Hepatic stellate cell (primary cell): Measurements from ENCODE around the gene LENG8.

Source experiments
- DNase-seq: peaks from one replicate; pipeline ENCODE4 v3.0.0; 2011; ENCODE audit warnings: low spot score

The LENG8 gene

DNA sequence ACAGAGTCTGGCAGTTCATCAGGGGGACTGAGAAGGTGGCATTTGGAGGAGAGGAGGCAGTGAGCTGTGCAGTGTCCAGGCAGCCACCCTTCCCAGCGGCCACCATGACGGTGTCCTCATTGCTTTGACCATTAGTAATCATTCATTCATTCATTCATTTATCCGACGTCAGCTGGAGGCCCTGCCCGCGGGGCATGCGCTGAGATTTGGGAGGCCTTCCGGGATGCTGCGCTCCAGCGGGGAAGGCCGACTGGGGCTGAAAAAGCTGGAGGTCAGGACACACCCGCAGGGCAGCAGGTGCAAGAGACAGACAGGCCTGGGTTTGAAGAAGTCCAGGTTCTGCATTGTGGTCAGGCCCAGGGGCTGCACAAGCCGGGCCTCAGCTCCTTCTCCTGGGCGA is 24.8 kb upstream of the LENG8 start:
- no peak for DNase-seq

DNA sequence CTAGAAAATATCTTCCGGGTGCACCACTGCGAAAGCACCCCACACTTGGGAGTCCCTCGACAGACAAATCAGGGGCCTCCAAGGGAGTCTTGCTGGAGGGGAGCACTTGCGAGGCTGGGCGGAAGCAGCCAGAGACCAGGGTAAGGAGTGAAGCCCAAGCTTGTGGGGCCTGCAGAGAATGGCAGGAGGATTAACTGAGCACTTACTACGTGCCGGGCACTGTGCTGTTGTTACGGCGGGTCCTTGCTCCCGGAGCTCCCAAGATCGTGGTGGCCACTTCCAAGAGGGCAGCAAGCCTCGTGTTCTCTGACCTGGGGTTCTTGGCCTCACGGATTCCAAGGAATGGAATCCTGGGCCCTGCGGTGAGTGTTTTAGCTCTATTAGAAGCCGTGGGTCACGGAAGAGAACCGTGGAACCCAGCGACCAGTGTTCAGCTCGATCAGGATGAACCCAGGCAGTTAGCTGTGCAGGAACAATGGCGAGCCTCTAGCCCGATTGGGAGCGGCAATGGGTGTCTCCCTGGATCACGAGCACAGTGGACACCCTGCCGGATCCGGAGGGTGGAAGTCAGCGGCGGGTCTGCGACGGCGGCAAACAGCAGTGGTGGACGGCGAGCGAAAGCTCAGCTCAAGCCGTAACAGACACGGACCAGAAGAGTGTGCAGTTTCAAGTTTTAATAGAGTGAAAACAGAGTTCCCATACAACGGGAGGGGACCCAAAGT is 24.2 kb upstream of the LENG8 start:
- DNase-seq: no peak

DNA sequence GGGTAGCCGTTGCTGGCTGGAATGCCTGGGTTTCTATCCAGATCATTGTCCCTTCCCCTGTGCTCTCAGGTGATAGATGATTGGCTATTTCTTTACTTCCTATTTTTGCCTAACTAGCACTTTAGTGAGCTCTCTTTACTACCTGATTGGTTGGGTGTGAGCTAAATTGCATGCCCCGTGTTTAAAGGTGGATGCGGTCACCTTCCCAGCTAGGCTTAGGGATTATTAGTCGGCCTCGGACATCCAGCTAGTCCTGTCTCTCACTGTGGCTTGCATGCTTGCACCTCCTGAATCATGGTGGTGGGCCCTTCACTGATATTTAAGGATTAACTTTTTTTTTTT is 23.6 kb upstream of the LENG8 start:
- no peak for DNase-seq

DNA sequence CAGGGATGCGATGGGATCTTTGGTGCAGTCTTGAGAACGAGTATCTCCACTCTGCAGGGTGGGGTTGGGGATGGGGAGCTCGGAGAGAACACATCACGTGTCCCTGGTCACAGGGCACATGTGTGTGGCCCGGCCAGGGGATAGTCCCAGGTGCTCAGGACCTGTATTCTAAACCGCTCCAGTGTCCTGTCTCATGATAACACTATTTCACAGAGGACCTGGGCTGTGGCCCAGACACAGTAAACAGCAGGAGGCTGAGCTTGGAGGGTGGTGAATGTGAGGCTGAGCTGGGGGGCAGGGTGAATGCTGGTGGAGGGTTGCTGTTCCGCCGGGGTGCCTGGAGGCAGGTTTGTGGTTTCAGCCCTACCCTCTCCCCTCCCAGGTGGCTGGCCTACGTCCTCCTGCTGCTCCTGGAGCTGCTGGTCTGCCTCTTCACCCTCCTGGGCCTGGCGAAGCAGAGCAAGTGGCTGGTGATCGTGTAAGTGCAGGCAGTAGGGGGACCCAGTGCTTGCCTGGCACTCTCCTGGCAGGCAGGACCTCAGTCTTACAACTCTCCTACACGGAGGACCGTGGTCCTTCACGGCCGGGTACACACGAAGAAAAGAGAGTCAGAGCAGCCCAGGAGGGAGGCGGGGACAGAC is 22.6 kb upstream of the LENG8 start:
- DNase-seq: no peak

DNA sequence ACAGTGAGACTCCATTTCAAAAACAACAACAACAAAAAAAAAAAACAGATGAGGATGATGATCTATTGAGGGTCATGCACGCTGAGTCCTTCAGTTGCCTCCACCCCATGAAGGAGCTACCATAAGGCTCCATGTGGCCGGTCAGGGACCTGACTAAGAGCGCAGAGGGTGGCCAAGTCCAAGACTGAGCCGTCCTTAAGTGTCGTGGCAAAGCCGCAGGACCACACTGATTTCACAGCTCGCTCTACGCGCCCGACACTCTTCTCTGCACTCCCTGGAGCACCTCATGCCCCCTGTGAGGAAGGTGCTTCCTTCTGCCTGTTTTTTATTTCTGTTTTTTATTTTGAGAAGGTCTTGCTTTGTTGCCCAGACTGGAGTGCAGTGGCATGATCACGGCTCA is 21.4 kb upstream of the LENG8 start:
- no peak for DNase-seq

DNA sequence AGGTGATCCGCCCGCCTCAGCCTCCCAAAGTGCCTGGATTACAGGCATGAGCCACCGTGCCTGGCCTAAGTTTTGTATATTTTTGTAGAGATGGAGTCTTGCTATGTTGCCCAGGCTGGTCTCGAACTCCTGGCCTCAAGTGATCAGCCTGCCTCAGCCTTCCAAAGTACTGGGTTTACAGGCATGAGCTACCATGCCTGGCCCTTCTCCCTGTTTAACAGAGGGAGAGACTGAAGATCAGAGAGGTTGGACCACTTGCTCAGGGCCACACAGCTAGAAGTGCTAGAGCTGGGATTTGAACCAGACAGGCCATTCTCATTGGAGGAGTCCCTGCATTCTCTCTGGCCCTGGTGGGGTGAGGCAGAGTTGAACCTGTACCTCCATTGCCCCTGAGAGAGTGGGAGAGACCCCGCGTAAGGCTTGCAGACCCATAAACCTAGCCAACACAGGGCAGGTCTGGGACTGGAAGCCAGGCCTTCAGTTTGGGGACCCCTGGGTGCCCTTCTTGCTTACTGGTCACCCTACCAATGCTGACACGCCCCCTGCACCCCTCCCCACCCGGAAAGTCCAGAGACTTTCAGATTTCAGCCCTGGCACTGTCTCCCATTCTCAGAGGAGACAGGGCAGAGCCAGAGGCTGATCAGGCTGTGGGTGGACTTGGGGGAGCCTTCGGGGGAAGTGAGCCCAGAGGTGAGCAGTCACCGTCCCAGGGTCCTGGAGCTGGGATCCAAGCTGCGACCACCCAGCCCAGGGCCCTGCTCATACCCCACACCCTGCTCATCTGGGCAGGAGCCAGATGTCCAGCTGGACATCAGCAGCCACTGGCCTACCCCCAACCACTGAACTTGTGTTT is 20.4 kb upstream of the LENG8 start:
- no peak for DNase-seq

DNA sequence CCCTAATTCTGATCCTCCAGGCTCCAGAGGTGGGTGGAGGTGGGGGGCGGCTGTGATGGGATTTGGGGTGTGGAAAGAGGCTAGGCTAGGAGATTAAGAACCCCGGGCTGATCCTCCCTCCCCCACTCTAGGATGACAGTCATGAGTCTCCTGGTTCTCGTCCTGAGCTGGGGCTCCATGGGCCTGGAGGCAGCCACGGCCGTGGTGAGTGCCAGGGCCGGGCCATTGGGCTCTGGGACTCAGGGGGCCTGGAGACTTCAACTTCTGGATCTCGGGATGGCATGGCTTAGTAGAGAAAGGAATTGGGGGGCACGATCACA is 19.9 kb upstream of the LENG8 start:
- DNase-seq: no peak

DNA sequence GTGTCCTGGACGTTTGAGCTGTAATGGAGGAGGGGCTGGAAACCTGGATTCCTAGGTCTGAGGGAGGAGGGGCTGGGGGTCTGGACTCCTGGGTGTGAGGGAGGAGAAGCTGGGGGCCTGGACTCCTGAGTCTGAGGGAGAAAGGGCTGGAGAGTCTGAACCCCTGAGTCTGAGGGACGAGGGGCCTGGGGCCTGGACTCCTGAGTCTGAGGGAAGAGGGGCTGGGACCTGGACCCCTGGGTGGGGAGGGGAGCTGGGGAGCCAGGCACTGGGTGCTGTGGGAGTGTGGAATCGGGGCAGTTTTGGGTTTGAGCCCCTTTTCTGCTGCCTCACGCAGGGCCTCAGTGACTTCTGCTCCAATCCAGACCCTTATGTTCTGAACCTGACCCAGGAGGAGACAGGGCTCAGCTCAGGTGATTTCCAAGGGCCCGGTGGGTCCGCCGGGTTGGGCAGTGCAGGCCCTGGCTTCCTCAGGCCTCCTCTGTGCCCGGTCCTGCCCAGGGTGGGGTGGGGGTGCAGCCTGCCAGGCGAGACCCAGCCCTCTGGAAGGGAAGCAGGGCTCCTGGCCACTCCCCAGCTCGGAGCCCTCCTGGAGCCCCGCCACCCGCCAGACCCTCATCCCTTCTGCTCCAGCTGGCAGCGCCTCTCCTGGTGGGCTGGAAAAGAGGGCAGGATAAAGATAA is 19.3 kb upstream of the LENG8 start:
- DNase-seq: no peak

DNA sequence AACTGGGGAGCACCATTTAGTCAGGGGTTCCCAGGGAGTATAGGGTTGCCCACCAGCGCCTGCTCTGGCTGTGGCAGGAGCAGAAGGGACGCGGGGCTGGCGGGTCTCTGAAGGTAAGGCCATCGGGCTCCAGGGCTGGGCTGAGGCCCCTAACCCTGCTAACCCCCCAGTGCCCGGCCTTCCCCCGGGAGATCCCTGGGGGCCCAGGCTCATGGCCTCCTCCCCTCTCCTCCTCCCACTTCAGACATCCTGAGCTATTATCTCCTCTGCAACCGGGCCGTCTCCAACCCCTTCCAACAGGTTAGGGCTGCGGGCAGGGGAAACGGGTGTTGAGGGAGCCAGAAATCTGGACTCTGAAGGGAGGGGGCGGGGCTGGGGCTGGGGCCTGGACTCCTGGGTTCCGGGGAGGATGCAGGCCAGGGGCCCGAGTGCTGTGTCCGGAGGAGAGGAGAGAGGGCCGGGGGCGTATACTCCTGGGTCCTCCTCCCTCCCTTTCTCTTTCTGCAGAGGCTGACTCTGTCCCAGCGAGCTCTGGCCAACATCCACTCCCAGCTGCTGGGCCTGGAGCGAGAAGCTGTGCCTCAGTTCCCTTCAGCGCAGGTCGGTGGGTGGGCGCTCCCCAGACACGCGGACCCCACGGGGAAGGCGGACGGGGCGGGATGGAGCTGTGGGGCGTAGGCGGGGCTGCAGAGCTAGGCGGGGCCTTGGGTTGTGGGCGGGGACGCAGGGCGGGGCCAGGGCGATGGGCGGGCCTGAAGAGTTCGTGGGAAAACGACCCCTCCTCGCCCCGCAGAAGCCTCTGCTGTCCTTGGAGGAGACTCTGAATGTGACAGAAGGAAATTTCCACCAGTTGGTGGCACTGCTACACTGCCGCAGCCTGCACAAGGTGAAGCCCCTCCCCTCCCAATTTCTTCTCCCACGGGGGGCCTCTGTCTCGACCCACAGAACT is 18.4 kb upstream of the LENG8 start:
- DNase-seq: no peak

DNA sequence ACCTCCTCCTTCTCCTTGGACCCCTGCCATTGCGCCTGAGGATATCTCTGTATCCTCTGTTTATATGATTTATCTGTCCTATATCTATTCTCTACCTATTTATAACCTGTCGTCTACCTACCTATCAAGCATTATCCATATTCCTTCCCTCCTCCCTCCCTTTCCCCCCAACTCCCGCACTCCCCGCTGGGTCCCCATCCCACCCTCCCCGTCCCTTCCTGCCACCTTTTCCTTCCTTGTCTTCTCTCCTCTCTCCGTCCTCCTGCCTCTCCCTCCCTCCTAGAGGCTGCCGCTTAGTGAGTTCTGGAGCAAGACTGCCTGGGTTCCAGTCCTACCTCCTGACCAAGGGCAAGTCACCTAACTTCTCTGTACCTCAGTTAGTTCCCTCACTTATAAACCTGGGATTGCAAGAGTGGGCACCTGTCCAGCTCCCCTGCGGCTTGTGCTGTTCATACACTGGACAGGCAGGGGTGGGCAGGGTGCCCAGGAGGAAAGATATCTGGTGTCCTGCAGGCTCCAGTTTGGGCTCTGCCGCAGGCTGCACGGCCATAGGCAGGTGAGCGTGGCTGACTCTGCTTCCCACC is 17.7 kb upstream of the LENG8 start:
- DNase-seq: no peak

DNA sequence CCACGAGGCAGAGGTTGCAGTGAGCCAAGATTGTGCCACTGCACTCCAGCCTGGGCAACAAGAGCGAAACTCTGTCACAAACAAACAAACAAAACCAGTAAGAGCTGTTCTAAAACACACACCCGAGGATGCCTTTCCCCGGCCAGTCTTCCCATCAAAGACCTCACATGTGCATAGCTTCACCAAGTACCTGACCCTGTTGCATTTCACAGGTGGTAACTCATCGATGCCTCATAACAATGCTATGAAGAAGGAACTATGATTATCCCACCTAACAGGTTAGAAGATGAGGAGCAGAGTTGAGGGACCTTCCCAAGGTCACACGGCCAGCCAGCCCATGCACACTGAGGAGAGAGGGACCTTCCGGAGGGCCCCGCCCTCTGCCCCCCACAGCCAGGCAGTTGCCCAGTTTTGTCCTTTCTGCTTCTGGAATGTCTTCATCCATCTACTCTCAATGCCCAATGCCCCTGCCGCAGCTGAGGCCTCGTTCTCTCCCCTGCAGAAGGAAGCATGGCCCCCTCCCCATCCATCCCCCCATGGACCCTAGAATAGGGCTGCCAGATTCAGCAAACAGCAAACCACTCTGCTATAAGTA is 16.8 kb upstream of the LENG8 start:
- DNase-seq: no peak

DNA sequence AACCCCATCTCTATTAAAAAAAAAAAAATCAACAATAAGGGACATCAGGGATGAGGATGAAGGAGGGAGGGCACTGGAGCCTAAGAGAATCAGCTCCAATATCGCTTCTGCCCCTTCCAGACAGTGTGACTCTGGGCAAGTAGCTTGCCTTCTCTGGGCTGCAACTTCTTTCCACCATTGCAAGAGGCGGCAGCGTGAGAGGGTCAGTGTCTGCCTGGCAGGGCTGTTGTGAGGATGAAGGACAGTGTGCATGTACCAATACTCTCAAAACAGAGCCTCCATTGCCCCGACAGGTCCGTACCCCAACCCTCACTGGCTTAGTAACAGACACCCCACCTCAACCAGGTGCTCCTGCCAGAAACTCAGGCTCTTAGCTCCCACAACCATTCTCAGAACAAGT is 15.3 kb upstream of the LENG8 start:
- no peak for DNase-seq

DNA sequence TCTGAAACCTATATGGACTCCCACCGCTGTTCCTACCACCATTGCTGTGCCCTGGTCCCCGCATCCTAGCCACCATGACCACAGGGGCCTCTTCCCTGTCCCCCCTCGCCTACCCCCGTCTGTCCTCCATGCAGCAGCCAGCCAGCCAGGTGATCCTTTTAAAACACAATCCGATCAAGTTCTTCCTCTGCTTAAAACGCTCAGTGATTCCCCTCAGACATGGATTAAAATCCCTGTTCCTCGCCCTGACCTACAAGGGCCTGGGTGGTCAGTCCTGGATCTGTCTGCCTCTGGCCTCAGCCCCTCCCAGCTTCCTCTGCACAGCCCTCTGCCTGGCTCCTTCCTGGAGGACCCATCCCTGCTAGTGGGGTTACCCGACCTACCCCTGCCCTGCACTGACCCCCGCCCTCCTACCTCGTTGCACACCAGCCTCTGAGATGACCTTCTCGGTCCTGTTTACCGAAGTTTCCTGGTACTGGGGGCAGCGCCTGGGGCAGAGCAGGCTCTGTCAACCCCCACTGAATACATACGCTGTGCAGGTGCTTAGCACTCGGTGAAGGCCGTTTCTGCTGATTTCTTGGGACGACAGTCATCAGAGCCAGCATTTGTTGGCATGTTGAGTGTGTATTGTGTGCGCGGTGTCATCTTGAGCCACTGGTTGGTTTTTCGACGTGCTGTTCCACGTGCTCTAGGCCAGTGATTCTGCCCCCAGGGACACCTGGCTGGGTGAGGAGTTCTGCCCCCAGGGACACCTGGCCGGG is 14.7 kb upstream of the LENG8 start:
- DNase-seq: no peak

DNA sequence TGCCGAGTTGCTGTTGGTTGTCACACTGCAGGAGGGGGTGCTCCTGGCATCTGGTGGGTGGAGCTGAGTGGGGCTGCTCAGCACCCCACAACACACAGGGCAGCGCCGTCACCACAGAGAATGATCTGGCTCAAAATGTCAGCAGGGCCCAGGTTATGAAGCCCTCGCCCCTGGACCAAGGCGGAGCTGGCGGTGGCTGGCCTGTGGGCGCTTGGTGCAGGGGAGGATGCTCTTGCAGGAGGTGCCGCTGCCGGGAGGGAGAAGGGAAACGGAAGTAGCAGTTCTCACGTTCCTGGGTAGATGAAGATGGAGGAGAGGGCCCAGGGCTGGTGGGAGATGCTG is 14.2 kb upstream of the LENG8 start:
- DNase-seq: no peak

DNA sequence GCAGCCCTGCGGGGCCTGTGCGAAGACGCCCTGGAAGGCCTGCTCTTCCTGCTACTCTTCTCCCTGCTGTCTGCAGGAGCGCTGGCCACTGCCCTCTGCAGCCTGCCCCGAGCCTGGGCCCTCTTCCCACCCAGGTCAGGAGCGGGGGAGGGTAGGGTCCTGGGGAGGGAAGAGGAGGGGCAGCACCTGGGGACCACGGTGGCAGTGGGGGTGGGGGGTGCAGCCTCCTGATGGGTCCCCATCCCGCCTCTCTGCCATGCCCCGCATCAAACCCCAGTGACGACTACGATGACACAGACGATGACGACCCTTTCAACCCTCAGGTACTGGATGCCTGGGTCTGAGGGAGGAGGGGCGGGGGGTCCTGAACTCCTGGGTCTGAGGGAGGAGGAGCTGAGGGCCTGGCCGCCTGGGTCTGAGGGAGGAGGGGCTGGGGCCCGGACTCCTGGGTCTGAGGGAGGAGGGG is 13.4 kb upstream of the LENG8 start:
- no peak for DNase-seq

DNA sequence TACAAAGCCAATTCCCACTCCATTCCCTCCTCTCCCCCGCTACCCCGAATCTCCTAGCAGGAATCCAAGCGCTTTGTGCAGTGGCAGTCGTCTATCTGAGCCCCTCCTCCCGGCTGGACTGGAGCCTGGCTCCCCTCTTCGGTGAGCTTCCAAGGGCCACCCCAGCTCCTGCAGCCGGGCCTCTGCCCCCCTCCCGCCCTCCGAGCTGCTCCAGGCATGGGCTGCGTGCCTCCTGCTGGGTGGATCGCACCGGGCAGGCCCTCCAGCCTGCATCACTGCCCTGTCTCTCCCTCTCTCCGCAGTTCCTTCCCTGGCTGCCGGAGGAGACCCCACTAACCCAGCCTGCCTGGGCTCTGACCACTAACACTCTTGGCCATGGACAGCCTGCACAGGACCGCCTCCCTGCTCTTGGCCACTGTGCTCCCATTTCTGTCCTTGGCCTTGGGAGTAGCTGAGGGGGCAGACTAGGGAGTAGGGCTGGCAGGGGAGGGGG is 12.9 kb upstream of the LENG8 start:
- no peak for DNase-seq

DNA sequence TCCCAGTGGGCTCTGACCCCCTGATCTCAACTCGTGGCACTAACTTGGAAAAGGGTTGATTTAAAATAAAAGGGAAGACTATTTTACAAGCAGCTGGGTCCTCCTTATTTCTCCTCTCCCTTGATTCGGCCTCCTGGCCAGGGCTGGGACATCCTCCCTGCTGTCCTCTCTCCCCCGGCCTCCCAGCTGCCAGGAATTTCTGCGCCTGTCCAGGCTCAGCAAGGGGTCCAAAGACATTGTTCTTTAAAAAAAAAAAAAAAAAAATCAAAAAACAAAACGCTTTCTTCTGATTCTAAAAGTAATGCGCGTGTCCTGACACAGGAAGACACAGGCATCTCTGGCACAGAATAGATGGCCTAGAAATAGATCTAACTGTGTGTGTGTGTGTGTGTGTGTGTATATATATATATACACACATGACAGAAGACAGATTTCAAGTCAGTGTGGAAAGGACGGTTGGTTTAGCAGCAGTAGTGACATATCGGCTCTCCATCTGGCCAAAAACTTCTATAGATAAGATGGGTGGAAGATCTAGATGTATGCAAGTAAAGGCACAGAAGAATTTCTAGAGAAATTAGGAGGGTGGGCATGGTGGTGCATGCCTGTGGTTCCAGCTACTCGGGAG is 12.3 kb upstream of the LENG8 start:
- no peak for DNase-seq

DNA sequence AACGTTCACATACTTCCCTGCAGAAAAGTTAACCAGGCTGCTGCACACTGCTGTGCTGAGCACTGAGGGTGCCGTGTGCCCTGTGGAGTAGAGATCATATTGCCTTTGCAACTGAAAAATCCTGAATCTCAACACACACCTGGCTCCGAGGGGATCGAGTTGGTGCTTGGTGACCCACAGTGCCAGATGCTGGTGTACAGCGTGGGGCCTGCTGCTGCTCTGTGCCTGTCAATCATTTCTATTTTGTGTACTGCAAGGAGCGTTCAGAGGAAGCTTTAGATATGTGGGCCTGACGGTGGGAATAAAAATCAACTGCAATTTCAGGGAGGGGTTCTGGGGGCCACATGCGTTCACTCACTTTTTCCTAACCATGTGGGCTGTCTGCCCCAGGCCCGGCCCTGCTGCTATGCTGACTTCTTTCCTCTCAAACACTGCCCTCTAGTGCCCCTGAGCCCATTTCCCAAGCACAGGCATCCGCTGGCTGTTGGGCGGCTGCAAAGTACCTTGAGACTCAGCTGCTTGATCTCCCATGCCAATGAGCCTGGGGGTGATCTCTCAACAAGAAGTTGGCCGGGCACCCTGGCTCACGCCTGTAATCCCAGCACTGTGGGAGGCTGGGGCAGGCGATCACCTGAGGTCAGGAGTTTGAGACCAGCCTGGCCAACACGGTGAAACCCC is 9.7 kb upstream of the LENG8 start:
- DNase-seq: no peak

DNA sequence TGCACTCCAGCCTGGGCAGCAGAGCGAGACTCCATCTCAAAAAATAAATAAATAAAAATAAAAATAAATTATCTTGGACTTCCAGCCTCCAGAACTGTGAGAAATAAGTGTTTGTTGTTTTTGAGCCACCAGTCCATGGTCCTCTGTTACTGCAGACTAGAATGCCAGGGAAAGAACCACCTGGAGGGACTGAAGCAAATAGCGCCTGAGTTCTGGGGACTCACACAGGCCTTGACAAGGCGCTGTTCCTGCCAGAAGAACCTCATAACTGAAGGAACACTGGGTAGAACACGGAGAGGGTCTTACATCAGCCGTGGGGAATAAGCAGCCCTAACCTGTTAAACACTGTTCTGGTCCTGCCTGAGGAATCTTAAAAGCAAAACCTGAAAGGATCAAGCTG is 8.4 kb upstream of the LENG8 start:
- no peak for DNase-seq
